LNCaP clone FGC (cell line): ENCODE results near the gene ZNF746.
"Not testable (repeated sequence)": the region's sequence is repeated elsewhere in the genome, so short reads cannot be mapped to it uniquely, and the experiment has no call there.

Source experiments
- DNase-seq: peaks from one replicate; pipeline ENCODE4 v3.0.0-alpha.2; 2011; ENCODE audit warnings: low read depth
- H3K4me3 ChIP-seq: 2 replicates; pipeline ENCODE4 v1.5.1; 2011; ENCODE audit warnings: mild to moderate bottlenecking, low read depth, low read length, control low read depth
- TF ChIP-seq, protein P1 (sequence below): IDR thresholded peaks from 2 replicates; pipeline ENCODE4 v1.5.1; 2012; ENCODE audit warnings: mild to moderate bottlenecking; ENCODE audit not compliant: control insufficient read depth, insufficient read depth; ENCODE audit errors: extremely low read depth

Gene ZNF746

DNA sequence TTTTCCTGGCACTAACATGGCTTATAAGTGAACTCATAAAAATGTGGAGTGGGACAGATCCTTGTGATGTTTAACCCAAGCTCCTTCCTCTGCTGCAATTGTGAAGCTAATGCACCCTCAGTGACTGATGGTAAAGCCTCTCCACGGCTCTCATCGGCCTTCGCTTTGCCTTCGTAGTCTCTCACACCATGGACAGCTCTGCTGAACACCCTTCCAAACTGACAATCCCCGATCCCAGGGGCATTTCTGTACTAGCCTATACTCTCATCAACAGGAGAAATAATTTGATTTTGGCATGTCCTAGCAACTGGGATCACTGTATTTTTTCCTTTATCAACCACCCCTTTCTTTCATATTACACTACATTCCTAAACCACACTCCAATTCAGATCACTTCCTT lies 42.9 kb downstream of the ZNF746 start:
- TF ChIP-seq, protein P1, sequence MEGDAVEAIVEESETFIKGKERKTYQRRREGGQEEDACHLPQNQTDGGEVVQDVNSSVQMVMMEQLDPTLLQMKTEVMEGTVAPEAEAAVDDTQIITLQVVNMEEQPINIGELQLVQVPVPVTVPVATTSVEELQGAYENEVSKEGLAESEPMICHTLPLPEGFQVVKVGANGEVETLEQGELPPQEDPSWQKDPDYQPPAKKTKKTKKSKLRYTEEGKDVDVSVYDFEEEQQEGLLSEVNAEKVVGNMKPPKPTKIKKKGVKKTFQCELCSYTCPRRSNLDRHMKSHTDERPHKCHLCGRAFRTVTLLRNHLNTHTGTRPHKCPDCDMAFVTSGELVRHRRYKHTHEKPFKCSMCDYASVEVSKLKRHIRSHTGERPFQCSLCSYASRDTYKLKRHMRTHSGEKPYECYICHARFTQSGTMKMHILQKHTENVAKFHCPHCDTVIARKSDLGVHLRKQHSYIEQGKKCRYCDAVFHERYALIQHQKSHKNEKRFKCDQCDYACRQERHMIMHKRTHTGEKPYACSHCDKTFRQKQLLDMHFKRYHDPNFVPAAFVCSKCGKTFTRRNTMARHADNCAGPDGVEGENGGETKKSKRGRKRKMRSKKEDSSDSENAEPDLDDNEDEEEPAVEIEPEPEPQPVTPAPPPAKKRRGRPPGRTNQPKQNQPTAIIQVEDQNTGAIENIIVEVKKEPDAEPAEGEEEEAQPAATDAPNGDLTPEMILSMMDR: no peak
- DNase-seq: no peak
- no peak overlapping the region for H3K4me3 ChIP-seq

DNA sequence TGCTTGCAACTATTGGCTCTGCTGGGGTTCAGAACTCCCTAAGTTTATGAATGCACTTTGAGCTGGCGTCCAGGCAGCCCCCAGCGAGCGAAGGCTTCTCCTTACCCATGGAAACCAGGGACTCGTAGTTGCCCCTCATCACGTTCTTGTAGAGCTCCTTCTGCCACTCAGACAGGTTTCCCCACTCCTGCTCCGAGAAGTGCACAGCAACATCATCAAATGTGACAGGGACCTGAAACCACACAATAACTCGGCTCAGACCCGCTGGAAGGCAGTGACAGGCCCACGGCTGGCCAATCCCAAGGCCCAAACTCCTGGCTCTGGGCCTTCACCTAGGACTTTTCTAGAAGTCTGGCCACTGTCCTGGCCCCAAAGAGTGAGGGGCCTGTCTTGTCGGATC lies 43.6 kb downstream of the ZNF746 start:
- DNase-seq: no peak
- TF ChIP-seq, protein P1: no peak
- H3K4me3 ChIP-seq: no peak overlapping the region

DNA sequence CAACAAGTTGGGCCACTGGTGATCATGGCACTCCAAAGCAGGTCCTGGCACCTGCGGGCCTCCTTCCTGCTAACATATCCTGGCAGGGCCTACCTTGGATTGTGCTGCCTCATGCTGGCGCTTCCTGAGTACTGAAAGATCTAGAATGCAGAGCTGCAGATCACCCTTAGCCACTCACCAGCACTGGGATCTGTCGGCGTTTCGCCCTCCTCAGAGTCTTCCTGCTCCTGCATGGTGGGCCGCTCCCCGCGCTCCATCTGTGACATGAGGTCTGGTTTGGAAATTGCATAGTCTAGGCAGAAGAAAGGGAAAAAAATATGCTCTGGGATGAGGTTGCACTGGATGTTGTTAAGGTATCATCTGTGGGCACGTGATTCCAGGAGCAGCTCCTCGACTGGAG lies 46.8 kb downstream of the ZNF746 start:
- no peak overlapping the region for H3K4me3 ChIP-seq
- DNase-seq: no peak
- TF ChIP-seq, protein P1: no peak

DNA sequence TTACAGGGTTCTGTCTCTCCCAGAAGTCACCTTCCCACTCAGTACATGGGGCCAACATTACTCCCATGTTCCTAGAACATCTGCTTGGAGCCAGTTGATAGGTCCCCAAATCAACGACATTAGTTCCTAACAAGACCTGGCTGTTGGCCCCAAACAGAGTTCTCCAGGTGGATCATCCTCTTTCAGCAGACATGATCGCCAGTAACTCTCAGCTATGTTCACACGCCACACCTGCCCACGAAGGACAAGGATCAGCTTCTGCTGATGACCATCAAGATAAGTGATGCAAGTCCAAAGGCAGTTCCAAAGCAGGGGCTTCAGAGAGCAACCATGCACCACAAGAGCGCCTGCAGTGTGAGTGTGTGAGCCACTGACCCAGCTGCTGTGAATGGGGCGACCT lies 47.7 kb downstream of the ZNF746 start:
- no peak overlapping the region for H3K4me3 ChIP-seq
- TF ChIP-seq, protein P1: no peak
- no peak for DNase-seq

DNA sequence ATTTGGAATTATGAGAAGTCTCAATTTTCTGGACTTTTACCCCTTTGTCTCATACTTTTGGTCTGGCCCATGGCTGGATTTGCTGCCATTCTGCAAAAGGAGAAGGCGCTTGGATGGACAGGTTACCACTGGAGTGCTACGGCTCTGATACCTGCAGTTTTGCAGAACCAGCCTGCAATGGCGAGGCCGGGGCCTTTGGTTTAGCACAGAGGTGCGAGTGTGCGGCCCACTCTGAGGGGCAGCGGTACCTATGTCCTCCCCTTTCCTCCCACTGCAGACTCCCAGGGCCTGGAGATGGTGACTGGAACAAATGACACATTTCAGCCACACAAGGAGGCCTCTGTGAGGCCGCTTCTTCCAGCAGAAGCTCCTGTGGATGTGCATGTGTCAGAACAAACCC lies 48.6 kb downstream of the ZNF746 start:
- DNase-seq: no peak
- TF ChIP-seq, protein P1: no peak

DNA sequence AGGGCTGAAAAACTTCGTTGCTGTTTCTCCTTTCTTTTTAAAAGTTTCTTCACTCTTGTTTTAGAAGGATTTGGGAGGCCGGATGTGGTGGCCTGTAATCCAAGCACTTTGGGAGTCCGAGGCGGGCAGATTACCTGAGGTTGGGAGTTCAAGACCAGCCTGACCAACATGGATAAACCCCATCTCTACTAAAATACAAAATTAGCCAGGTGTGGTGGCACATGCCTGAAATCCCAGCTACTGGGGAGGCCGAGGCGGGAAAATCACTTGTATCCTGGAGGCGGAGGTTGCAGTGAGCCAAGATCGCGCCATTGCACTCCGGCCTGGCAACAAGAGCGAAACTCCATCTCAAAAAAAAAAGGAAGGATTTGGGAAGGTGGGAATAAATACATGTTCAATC lies 51.6 kb downstream of the ZNF746 start:
- DNase-seq, H3K4me3 ChIP-seq: not testable (repeated sequence)

More for the DNA sequence above, 48.6 kb downstream of the ZNF746 start:
- no peak overlapping the region for H3K4me3 ChIP-seq

DNA sequence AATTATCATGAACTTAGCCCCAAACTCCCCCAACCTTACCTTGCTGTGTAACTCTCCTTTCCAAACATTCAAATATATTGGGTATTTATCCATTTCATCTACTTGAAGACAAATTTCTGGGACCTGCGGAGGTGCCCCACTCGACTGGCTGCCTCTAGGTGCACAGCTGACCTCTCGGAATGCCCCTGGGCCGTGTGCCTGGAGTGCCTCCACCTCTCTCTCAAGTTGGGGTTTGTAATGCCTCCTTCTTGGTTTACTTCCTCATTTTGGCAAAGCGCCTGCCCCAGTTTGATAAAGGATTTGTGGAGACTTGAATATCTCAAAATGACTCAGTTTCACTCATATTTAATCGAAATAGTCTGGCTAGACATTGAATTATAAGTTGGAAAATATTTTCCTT lies 53.3 kb downstream of the ZNF746 start:
- no peak overlapping the region for H3K4me3 ChIP-seq
- TF ChIP-seq, protein P1: no peak
- no peak for DNase-seq
